H1 (cell line): ENCODE results near the gene NDUFS7. TPM values are rescaled to one million over a fixed set of nuclear protein-coding genes. Genes with fewer than 3 reads are reported as not detected.
A peak's percentile ranks its signal among the peaks of the same experiment; 100 is the strongest.

Experiments used
- CTCF ChIA-PET: fragments of 300-600 bp; sonication (Branson Sonifier 250); formaldehyde crosslinking; loops from one replicate; lab custom pipeline; 2021; ENCODE audit not compliant: partially characterized antibody; lab: Charles Lee
- POLR2A ChIA-PET: fragments of 300-600 bp; sonication (Branson Sonifier 250); formaldehyde crosslinking; loops from one replicate; lab custom pipeline; 2021; ENCODE audit warnings: inconsistent platforms; ENCODE audit not compliant: partially characterized antibody; lab: Charles Lee
- DNase-seq, 2 experiments: peaks; one replicate each; pipeline versions ENCODE4 v3.0.0 to v3.0.0-alpha.2; 2010 to 2022; ENCODE audit warnings: low spot score in 2 of 2, low read depth in 1 of 2, mixed read lengths in 1 of 2
- FAIRE-seq: peaks from 2 replicates; lab custom pipeline; 2011; peaks lifted over from hg19 to GRCh38; lab: Jason Lieb, UNC
- H2AFZ ChIP-seq: 2 replicates; pipeline ENCODE4 v1.8.1; 2012; ENCODE audit warnings: low read length, inconsistent platforms
- H2AK5ac ChIP-seq: 2 replicates; pipeline ENCODE4 v1.6.1; 2013; ENCODE audit warnings: low read depth, low read length
- H2BK120ac ChIP-seq: replicated peaks from 2 replicates; pipeline ENCODE3; 2013; ENCODE audit warnings: low read depth, low read length, inconsistent platforms
- H2BK12ac ChIP-seq: 2 replicates; pipeline ENCODE4 v1.6.1; 2013; ENCODE audit warnings: low read depth, low read length
- H2BK15ac ChIP-seq: 2 replicates; pipeline ENCODE4 v1.6.1; 2013; ENCODE audit warnings: low read length
- H2BK20ac ChIP-seq: 2 replicates; pipeline ENCODE4 v1.6.1; 2013; ENCODE audit warnings: low read length
- H2BK5ac ChIP-seq: 2 replicates; pipeline ENCODE4 v1.6.1; 2013; ENCODE audit warnings: low read depth, low read length
- H3K14ac ChIP-seq: 2 replicates; pipeline ENCODE4 v1.6.1; 2013; ENCODE audit warnings: inconsistent platforms; ENCODE audit not compliant: insufficient read length
- H3K18ac ChIP-seq: 2 replicates; pipeline ENCODE4 v1.6.1; 2013; ENCODE audit warnings: low read length; ENCODE audit errors: extremely low read depth
- H3K23ac ChIP-seq: 2 replicates; pipeline ENCODE4 v1.6.1; 2013; ENCODE audit warnings: inconsistent platforms; ENCODE audit not compliant: insufficient read length
- H3K23me2 ChIP-seq: 2 replicates; pipeline ENCODE4 v1.6.1; 2013; ENCODE audit warnings: low read depth, low read length
- H3K27ac ChIP-seq: 2 replicates; pipeline ENCODE4 v1.6.1; 2011; ENCODE audit warnings: low read depth, low read length, inconsistent platforms
- H3K27me3 ChIP-seq, 4 experiments: replicated peaks in 1 of 4; 1 replicate in 1 of 4; 2 replicates in 3 of 4; pipeline versions ENCODE4 v1.6.1 to v1.8.1; 2011 to 2013; ENCODE audit warnings: low read length in 3 of 4, mild to moderate bottlenecking in 3 of 4, inconsistent platforms in 2 of 4, mixed read lengths in 2 of 4, moderate library complexity in 1 of 4; ENCODE audit not compliant: control insufficient read depth in 3 of 4, insufficient read depth in 3 of 4; ENCODE audit errors: extremely low read depth in 1 of 4
- H3K36me3 ChIP-seq, 4 experiments: 2 replicates each; pipeline versions ENCODE4 v1.6.1 to v1.8.1; 2011 to 2013; ENCODE audit warnings: mild to moderate bottlenecking in 4 of 4, low read length in 3 of 4, moderate library complexity in 2 of 4, control low read depth in 1 of 4, inconsistent platforms in 1 of 4; ENCODE audit not compliant: insufficient read depth in 4 of 4, control insufficient read depth in 2 of 4
- H3K4ac ChIP-seq: replicated peaks from 2 replicates; pipeline ENCODE3; 2013; ENCODE audit warnings: low read length, low read depth, mixed read lengths, inconsistent platforms; ENCODE audit not compliant: insufficient read length
- H3K4me1 ChIP-seq, 4 experiments: replicated peaks in 1 of 4; 1 replicate in 1 of 4; 2 replicates in 3 of 4; pipeline versions ENCODE4 v1.6.1 to v1.8.1; 2011 to 2013; ENCODE audit warnings: low read length in 3 of 4, inconsistent platforms in 2 of 4, mixed read lengths in 1 of 4; ENCODE audit not compliant: insufficient read depth in 4 of 4, control insufficient read depth in 3 of 4
- H3K4me2 ChIP-seq, 2 experiments: 2 replicates each; pipeline versions ENCODE4 v1.6.1 to v1.8.1; 2011 to 2013; ENCODE audit warnings: low read depth in 2 of 2, low read length in 2 of 2, control low read depth in 1 of 2, inconsistent platforms in 1 of 2, mild to moderate bottlenecking in 1 of 2; ENCODE audit not compliant: insufficient read depth in 1 of 2
- H3K4me3 ChIP-seq, 4 experiments: fragments of 200-600, 300-600 bp in 1 of 4; sonication (generic), shearing (Covaris generic), sonication (Bioruptor Twin) in 1 of 4; 2 replicates each; pipeline versions ENCODE4 v1.5.1 to v1.8.1; 2011 to 2016; ENCODE audit warnings: low read length in 4 of 4, low read depth in 3 of 4, control low read depth in 2 of 4, inconsistent platforms in 2 of 4, mild to moderate bottlenecking in 2 of 4, mixed read lengths in 1 of 4, moderate library complexity in 1 of 4; ENCODE audit not compliant: insufficient read depth in 2 of 4; ENCODE audit errors: extremely low read depth in 1 of 4
- H3K56ac ChIP-seq: replicated peaks from 2 replicates; pipeline ENCODE3; 2013; ENCODE audit warnings: low read depth, mild to moderate bottlenecking, mixed read lengths, low read length, inconsistent platforms; ENCODE audit not compliant: insufficient read length
- H3K79me1 ChIP-seq: 2 replicates; pipeline ENCODE4 v1.6.1; 2013; ENCODE audit warnings: low read depth, low read length, control low read depth
- H3K79me2 ChIP-seq, 2 experiments: 2 replicates each; pipeline versions ENCODE4 v1.6.1 to v1.8.1; 2012 to 2013; ENCODE audit warnings: low read length in 2 of 2, mild to moderate bottlenecking in 2 of 2, inconsistent platforms in 1 of 2; ENCODE audit not compliant: insufficient read depth in 2 of 2, control insufficient read depth in 1 of 2
- H3K9ac ChIP-seq, 4 experiments: replicated peaks in 1 of 4; 1 replicate in 1 of 4; 2 replicates in 3 of 4; pipeline versions ENCODE4 v1.6.1 to v1.8.1; 2011 to 2013; ENCODE audit warnings: low read depth in 3 of 4, low read length in 3 of 4, control low read depth in 2 of 4, mild to moderate bottlenecking in 2 of 4, moderate library complexity in 2 of 4, inconsistent platforms in 1 of 4; ENCODE audit errors: extremely low read depth in 1 of 4
- H3K9me3 ChIP-seq, 2 experiments: 2 replicates each; pipeline versions ENCODE4 v1.6.1 to v1.8.1; 2012 to 2013; ENCODE audit warnings: mild to moderate bottlenecking in 2 of 2, moderate library complexity in 2 of 2, control low read depth in 1 of 2, inconsistent platforms in 1 of 2, low read depth in 1 of 2, low read length in 1 of 2, mixed read lengths in 1 of 2; ENCODE audit not compliant: insufficient read depth in 2 of 2
- H4K20me1 ChIP-seq, 2 experiments: replicated peaks in 1 of 2; 2 replicates each; pipeline versions ENCODE3 to v1.8.1; 2011 to 2013; ENCODE audit warnings: inconsistent platforms in 2 of 2, low read length in 2 of 2, mild to moderate bottlenecking in 1 of 2; ENCODE audit not compliant: insufficient read depth in 2 of 2, control insufficient read depth in 1 of 2
- H4K5ac ChIP-seq: 2 replicates; pipeline ENCODE4 v1.6.1; 2013; ENCODE audit warnings: low read length, low read depth, mixed read lengths, inconsistent platforms; ENCODE audit not compliant: insufficient read length
- H4K8ac ChIP-seq: 2 replicates; pipeline ENCODE4 v1.8.0; 2013; ENCODE audit warnings: mild to moderate bottlenecking, moderate library complexity, low read length, inconsistent platforms; ENCODE audit not compliant: insufficient read depth; ENCODE audit errors: extremely low read depth
- H4K91ac ChIP-seq: replicated peaks from 2 replicates; pipeline ENCODE3; 2013; ENCODE audit warnings: low read length, mixed read lengths, inconsistent platforms; ENCODE audit not compliant: insufficient read length
- SP4 ChIP-seq: IDR thresholded peaks from 2 replicates; pipeline ENCODE4 v1.6.1; 2012; ENCODE audit warnings: low read length, inconsistent platforms
- YY1 ChIP-seq: IDR thresholded peaks from 2 replicates; pipeline ENCODE4 v1.6.1; 2011; ENCODE audit warnings: low read depth, mild to moderate bottlenecking, low read length
- WGBS, 2 experiments: shearing (Covaris generic) in 1 of 2; methylation state at CpG; one replicate each; pipeline versions ENCODE4 v1.1.6 to v1.1.7; 2013 to 2015; ENCODE audit warnings: low lambda C conversion rate in 2 of 2, mixed read lengths in 2 of 2, inconsistent platforms in 1 of 2, low coverage in 1 of 2, missing lambda C conversion rate in 1 of 2; ENCODE audit not compliant: insufficient replicate concordance in 2 of 2, insufficient coverage in 1 of 2, insufficient read length in 1 of 2; ENCODE audit errors: extremely low coverage in 1 of 2, missing lambda C conversion rate in 1 of 2; 5-methylcytosine and 5-hydroxymethylcytosine counted together
- polyA plus RNA-seq, 7 experiments: library from polyadenylated mRNA; depleted of rRNA in 3 of 7; stranded (reverse) in 5 of 7; unstranded in 2 of 7; fragments of >200 nt in 5 of 7; fragments of 200-250 nt in 2 of 7; gene quantifications; 1 replicate in 5 of 7; 2 replicates in 1 of 7; 4 replicates in 1 of 7; pipeline versions ENCODE4 v1.2.1 to v1.2.3, GENCODE V29; 2011 to 2013; ENCODE audit warnings: missing spikeins in 2 of 7, mixed read lengths in 2 of 7
- total RNA-seq: library from RNA; stranded (reverse); fragmentation: NEBNext Ultra II Directional; extraction: Animal tissue kit (Norgen Biotek cat#: 25700); gene quantifications from 2 replicates; pipeline ENCODE4 v1.2.1, GENCODE V29; 2021

NDUFS7 gene
- total and polyA plus RNA-seq, 2 of the 8 experiments (the other 6 are each of a cell fraction or from before 2014, with no cell fraction given), result 78.1 to 309 TPM

DNA sequence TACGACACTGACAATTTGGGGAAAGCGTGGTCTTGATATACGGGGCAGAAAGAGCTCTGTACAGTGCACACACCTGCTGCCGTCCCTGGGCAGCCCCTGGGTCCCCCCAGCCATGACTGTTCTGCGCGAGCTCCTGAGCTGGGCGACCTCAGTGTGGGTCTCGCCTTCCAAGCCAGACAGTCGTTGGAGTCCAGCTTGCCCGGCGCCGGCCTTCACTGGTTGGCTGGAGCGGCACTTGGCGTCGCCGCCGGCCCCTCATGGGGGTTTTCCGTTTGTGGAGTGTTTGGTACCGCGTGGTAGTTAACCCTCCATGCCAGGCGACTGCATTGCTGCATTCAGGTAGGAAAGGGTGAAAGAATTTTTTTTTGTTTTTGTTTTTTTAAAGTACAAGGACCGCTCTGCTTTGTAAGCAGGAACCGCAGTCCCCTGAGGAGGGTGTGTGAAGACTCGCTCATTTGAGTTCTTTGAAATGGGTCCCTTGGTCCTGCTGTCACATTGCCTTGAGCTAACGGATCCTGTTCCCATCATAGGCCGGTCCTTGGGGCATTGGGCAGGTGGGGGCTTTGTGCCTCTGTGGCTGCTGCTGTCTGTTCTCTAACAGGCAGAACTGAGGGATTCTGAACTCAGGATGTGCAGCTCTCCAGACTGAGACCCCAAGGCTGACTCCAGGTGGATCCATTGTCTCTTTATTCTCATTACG lies 43.7 kb downstream of the NDUFS7 start:
- no peaks in the 10 kb centered on the region for H3K27me3 ChIP-seq
- FAIRE-seq, result no peak
- 89% methylated on average over 27 of the region's 27 CpGs; no CpG with 5 or more reads in 1 of the 2 experiments for WGBS, 2 experiments
- peaks cover 0 to 37% of the 10 kb centered on the region in 2 experiments; a peak in 2 of 4 replicates for H3K79me2 ChIP-seq
- ChIA-PET CTCF (interaction anchor here (1.0 to 1.5 kb wide), 2 partner anchors 9 to 25 kb away, joined by 3 to 8 read pairs; no protein-coding TSS in a partner anchor), POLR2A (interaction anchor here (0.7 to 1.9 kb wide), 10 partner anchors 9 to 47 kb away, joined by 3 to 9 read pairs (median 3); no protein-coding TSS in a partner anchor)
- H2BK12ac ChIP-seq, result no peak overlapping the region
- H4K91ac ChIP-seq, result no peak overlapping the region
- H3K23me2 ChIP-seq, result no peaks in the 10 kb centered on the region
- no peak overlapping the region for H3K56ac ChIP-seq
- H3K14ac ChIP-seq, result no peak overlapping the region
- H3K4me1 ChIP-seq, result peaks cover 0 to 3% (median 0%) of the 10 kb centered on the region in 4 experiments; a peak in 1 of 7 replicates
- H2AK5ac ChIP-seq, result no peak overlapping the region
- no peak overlapping the region for H3K4ac ChIP-seq
- no peak overlapping the region for H3K4me2 ChIP-seq
- H3K36me3 ChIP-seq, result peaks cover 30 to 78% (median 65%) of the 10 kb centered on the region in 4 experiments
- H2BK20ac ChIP-seq, result no peak overlapping the region
- H2BK15ac ChIP-seq, result no peak overlapping the region
- H3K79me1 ChIP-seq, result peaks cover 7% of the 10 kb centered on the region
- no peak overlapping the region for H3K23ac ChIP-seq
- 0 out of 2 replicates have a peak overlapping the region, but pooled peaks have one; percentile 4 for H4K8ac ChIP-seq
- no peak overlapping the region for H4K5ac ChIP-seq
- no peaks in the 10 kb centered on the region for H3K9me3 ChIP-seq
- no peak overlapping the region for H3K4me3 ChIP-seq
- no peak overlapping the region for H3K18ac ChIP-seq
- H4K20me1 ChIP-seq, result peaks cover 32 to 46% of the 10 kb centered on the region in 2 experiments
- DNase-seq, result no peak
- no peak overlapping the region for H3K27ac ChIP-seq
- H2AFZ ChIP-seq, result no peak overlapping the region
- no peak overlapping the region for H3K9ac ChIP-seq
- no peak overlapping the region for H2BK120ac ChIP-seq
- H2BK5ac ChIP-seq, result no peak overlapping the region
- no peak for TF ChIP-seq YY1
- TF ChIP-seq SP4, result no peak
